Testis (tissue), 3 donors: Measurements from ENCODE around the gene SNX1. TPM values are rescaled to one million over a fixed set of nuclear protein-coding genes. Genes with fewer than 3 reads are reported as not detected.

ENCODE experiments used
- DNase-seq: peaks from one replicate; pipeline ENCODE4 v3.0.0-alpha.2; 2019
- H3K27ac ChIP-seq, 2 donors: fragments of 200-600 bp; sonication (generic); one replicate each; pipeline ENCODE4 v1.5.1; 2019
- H3K27me3 ChIP-seq: fragments of 200-600 bp; sonication (generic); one replicate; pipeline ENCODE4 v1.5.1; 2019
- H3K36me3 ChIP-seq: fragments of 200-600 bp; sonication (generic); one replicate; pipeline ENCODE4 v1.5.1; 2017; ENCODE audit warnings: low read depth; ENCODE audit errors: missing control alignments
- H3K4me1 ChIP-seq: fragments of 200-600 bp; sonication (generic); one replicate; pipeline ENCODE4 v1.5.1; 2019
- H3K4me3 ChIP-seq, 2 donors: fragments of 200-600 bp; sonication (generic); one replicate each; pipeline ENCODE4 v1.5.1; 2017 to 2019
- H3K9me3 ChIP-seq: fragments of 200-600 bp; sonication (generic); one replicate; pipeline ENCODE4 v1.5.1; 2017
- POLR2A ChIP-seq: fragments of 450-650 bp; IDR thresholded peaks from one replicate; pipeline ENCODE4 v1.6.1; 2017; ENCODE audit warnings: antibody characterized with exemption, mild to moderate bottlenecking, moderate library complexity
- WGBS, 2 donors: methylation state at CpG; one replicate each; pipeline ENCODE4 v1.1.5; 2018; 5-methylcytosine and 5-hydroxymethylcytosine counted together
- intact Hi-C: fragments of 100-400 bp; cut with DNase I; formaldehyde crosslinking; loops from one replicate; pipeline ENCODE4 v1.15.1; 2023; ENCODE audit warnings: low total_unique reads
- polyA plus RNA-seq: library from polyadenylated mRNA; stranded (reverse); fragments of 350-450 nt; fragmentation: Illumina TruSeq; extraction: RNeasy Lipid Tissue Mini Kit (QIAGEN cat#74804); gene quantifications from one replicate; pipeline ENCODE4 v1.2.3, GENCODE V29; 2014; ENCODE audit warnings: low read depth, low replicate concordance; ENCODE audit not compliant: insufficient read depth
- total RNA-seq, 2 donors: library from RNA; depleted of rRNA; stranded (reverse); fragments of >200 nt; gene quantifications; one replicate each; pipeline ENCODE4 v1.2.3, GENCODE V29; 2016
- TF ChIP-seq, protein P1 (sequence below), 3 experiments: fragments of 450-650 bp in 2 of 3; fragments of 200-600 bp in 1 of 3; sonication (generic) in 1 of 3; IDR thresholded peaks; one replicate each; pipeline ENCODE4 v1.5.1; 2016 to 2019; ENCODE audit warnings: antibody characterized with exemption in 3 of 3, mild to moderate bottlenecking in 2 of 3, moderate library complexity in 1 of 3

SNX1 gene
- total and polyA plus RNA-seq, 3 donors from 2014 or later = 79.1 to 93.1 (median 86.0) TPM

DNA sequence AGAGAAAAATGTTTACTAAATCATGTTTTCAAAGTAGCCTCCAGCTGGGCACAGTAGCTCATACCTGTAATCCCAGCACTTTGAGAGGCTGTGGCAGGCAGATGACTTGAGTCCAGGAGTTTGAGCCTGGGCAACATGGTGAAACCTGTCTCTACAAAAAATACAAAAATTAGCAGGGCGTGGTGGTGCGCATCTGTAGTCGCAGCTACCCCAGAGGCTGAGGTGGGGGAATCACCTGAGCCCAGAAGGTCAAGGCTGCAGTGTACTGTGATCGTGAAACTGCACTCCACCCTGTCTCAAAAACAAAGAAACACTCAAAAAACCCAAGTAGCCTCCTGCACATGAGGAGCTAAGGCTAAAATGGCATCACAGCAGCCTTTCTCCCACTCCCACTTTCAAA, 68.7 kb downstream of the SNX1 start:
- no peaks in the 10 kb centered on the region for H3K36me3 ChIP-seq
- no peak overlapping the region for H3K27ac ChIP-seq
- WGBS, 2 donors = 50 to 54% methylated on average over 4 of the region's 4 CpGs

DNA sequence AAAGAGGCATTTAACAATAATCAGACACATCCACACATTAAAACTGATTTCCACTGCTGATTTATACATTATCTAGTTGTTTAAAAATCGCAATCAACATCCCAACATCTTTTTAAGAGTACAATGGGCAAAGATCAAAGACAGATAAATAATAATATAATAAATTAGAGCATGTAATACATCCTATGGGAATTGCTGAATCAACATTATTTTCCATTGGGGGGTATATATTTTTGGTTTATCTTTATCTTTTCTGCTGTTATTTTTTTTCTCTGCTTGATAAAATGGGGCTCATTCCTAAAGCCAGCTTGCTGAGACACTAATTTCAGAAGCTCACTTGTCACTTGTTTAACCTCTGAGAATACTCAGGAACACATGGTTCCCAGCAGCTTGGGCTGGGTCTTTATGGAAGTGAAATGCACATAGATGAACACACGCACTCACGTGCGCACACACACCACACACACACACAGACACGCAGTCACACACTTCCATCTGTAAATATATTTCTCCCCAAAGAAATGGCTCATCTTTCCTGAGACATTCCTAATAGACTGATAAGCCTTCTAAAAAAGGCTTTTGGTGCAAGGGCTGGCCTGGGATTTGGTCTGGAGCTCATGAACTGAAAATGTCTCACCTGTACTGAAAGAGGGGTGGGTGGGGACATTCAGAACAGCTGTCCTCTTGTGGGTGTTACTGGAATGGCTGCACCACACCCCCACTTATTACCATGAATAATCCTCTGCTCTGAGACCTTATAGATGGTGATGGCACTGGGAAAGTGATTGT, 70.5 kb downstream of the SNX1 start:
- intact Hi-C loops = no loop called here
- H3K27ac ChIP-seq = no peak overlapping the region
- no peaks in the 10 kb centered on the region for H3K9me3 ChIP-seq
- DNase-seq = no peak
- H3K4me3 ChIP-seq = no peak overlapping the region
- no peaks in the 10 kb centered on the region for H3K36me3 ChIP-seq
- no peak for TF ChIP-seq POLR2A
- TF ChIP-seq, protein P1, sequence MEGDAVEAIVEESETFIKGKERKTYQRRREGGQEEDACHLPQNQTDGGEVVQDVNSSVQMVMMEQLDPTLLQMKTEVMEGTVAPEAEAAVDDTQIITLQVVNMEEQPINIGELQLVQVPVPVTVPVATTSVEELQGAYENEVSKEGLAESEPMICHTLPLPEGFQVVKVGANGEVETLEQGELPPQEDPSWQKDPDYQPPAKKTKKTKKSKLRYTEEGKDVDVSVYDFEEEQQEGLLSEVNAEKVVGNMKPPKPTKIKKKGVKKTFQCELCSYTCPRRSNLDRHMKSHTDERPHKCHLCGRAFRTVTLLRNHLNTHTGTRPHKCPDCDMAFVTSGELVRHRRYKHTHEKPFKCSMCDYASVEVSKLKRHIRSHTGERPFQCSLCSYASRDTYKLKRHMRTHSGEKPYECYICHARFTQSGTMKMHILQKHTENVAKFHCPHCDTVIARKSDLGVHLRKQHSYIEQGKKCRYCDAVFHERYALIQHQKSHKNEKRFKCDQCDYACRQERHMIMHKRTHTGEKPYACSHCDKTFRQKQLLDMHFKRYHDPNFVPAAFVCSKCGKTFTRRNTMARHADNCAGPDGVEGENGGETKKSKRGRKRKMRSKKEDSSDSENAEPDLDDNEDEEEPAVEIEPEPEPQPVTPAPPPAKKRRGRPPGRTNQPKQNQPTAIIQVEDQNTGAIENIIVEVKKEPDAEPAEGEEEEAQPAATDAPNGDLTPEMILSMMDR (IDR thresholded peaks at IDR 0.05) = no peak
- WGBS, 2 donors = 78 to 84% methylated on average over 5 of the region's 5 CpGs
- peaks cover 16% of the 10 kb centered on the region for H3K4me1 ChIP-seq
- no peaks in the 10 kb centered on the region for H3K27me3 ChIP-seq

More for the DNA sequence above, 68.7 kb downstream of the SNX1 start:
- intact Hi-C loops = no loop called here
- Histone ChIP-seq H3K27me3 (no peaks in the 10 kb centered on the region), H3K4me1 (peaks cover 20% of the 10 kb centered on the region), H3K9me3 (no peaks in the 10 kb centered on the region), H3K4me3 (no peak overlapping the region)
- DNase-seq = no peak
- TF ChIP-seq, protein P1 (IDR thresholded peaks at IDR 0.05) = no peak
- TF ChIP-seq POLR2A = no peak

DNA sequence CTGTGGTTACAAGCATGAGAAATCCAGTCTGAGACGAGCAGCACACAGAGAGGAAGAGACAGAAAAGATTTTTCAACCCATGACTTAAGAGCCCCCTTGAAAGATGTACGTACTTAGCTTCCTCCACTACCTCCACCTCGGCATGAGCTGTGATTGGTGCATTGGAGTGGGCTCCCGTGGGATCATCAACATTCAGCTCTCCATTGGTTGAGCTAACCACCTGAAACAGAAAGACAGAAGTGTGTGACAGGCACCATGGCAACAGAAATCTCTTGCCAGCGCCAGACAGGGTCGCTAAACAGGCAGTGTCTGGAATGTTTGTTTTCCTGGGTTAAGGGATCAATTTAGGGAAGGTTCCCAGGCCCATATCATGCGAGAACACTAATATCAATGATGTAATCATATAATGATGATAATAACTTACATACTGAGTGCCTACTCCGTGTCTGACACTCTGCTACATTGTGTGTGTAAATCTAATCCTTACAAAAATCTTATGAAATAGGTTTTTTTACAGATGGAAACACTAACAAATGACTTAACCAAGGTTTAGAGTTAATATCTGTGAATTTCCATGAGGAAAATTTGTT, 84.5 kb downstream of the SNX1 start:
- intact Hi-C loops = no loop called here
- no peaks in the 10 kb centered on the region for H3K9me3 ChIP-seq
- H3K27me3 ChIP-seq = no peaks in the 10 kb centered on the region
- H3K4me1 ChIP-seq = peaks cover 4% of the 10 kb centered on the region
- H3K27ac ChIP-seq = no peak overlapping the region
- WGBS, 2 donors = 72 to 82% methylated on average over 8 of the region's 8 CpGs
- no peak for DNase-seq
- TF ChIP-seq, protein P1 (IDR thresholded peaks at IDR 0.05) = no peak
- no peak for TF ChIP-seq POLR2A
- no peaks in the 10 kb centered on the region for H3K36me3 ChIP-seq
- H3K4me3 ChIP-seq = no peak overlapping the region

DNA sequence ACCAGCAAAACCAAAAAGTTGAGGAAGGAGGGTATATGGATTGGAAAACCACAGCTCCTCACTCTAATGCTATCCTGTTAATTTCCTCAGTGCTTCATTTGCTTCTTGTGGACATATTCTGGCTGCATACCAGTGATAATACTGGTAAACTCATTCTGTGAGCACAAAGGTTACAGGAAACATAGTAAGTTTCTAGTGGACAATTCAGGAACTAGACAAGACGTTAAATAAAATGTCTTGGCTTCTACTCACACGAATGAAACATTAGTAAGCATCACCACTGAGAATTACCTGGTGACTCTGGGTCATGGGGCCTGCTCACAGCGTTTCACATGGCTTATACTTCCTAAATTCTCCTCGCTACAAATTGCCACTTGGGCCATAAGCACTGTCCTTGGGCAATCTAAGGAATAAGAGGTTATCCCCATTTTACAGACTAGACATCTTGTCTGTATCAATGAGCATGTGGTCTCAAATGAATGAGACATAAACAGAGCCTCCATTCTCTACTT, 87.1 kb downstream of the SNX1 start:
- TF ChIP-seq POLR2A = no peak
- TF ChIP-seq, protein P1 (IDR thresholded peaks at IDR 0.05) = no peak
- intact Hi-C loops = no loop called here
- no peak for DNase-seq
- Histone ChIP-seq H3K27ac (no peak overlapping the region), H3K4me1 (no peaks in the 10 kb centered on the region), H3K36me3 (no peaks in the 10 kb centered on the region), H3K4me3 (no peak overlapping the region), H3K27me3 (no peaks in the 10 kb centered on the region), H3K9me3 (no peaks in the 10 kb centered on the region)
- WGBS, 2 donors = 87% methylated on average over 4 of the region's 4 CpGs
